Thoracic aorta (tissue), 2 donors: Measurements from ENCODE around the gene SOX4. TPM values are rescaled to one million over a fixed set of nuclear protein-coding genes. Genes with fewer than 3 reads are reported as not detected.

Source experiments
- ATAC-seq: fragments of 150-250 bp; one replicate; pipeline ENCODE4 v1.8.0; 2017; ENCODE audit warnings: low read depth; ENCODE audit not compliant: insufficient number of reproducible peaks, low FRiP score
- DNase-seq: peaks from one replicate; pipeline ENCODE4 v3.0.0-alpha.2; 2020; ENCODE audit warnings: low spot score
- H3K27ac ChIP-seq, 2 donors: fragments of 200-600 bp; sonication (generic); 1 replicate in 1 of 2; 2 replicates in 1 of 2; pipeline ENCODE4 v1.5.1; 2016; ENCODE audit warnings: mild to moderate bottlenecking in 2 of 2, moderate library complexity in 2 of 2
- H3K27me3 ChIP-seq: fragments of 200-600 bp; sonication (generic); replicated peaks from 2 replicates; pipeline ENCODE4 v1.6.0; 2016; ENCODE audit warnings: mild to moderate bottlenecking; ENCODE audit not compliant: insufficient read depth
- H3K36me3 ChIP-seq: fragments of 200-600 bp; sonication (generic); one replicate; pipeline ENCODE4 v1.5.1; 2016
- H3K4me1 ChIP-seq, 2 donors: fragments of 200-600 bp; sonication (generic); 1 replicate in 1 of 2; 2 replicates in 1 of 2; pipeline versions ENCODE4 v1.5.1 to v1.6.0; 2016; ENCODE audit warnings: low read depth in 2 of 2, mild to moderate bottlenecking in 1 of 2; ENCODE audit not compliant: control insufficient read depth in 1 of 2
- H3K4me3 ChIP-seq: fragments of 200-600 bp; sonication (generic); 2 replicates; pipeline ENCODE4 v1.5.1; 2016; ENCODE audit warnings: mild to moderate bottlenecking
- H3K9me3 ChIP-seq: fragments of 200-600 bp; sonication (generic); 2 replicates; pipeline ENCODE4 v1.5.1; 2016
- CTCF ChIP-seq: fragments of 200-600 bp; sonication (generic); IDR thresholded peaks from one replicate; pipeline ENCODE4 v1.5.1; 2019; ENCODE audit warnings: antibody characterized with exemption
- total RNA-seq, 2 donors: library from RNA; depleted of rRNA; stranded (reverse); fragments of >200 nt; gene quantifications; one replicate each; pipeline versions ENCODE4 v1.1.0 to v1.2.3, GENCODE V29; 2016

Gene SOX4
- total RNA-seq, 2 donors from 2014 or later = 5.6 to 22.1 TPM

- Histone ChIP-seq H3K27ac (peak overlapping the region; percentile 92 to 95), H3K9me3 (no peaks in the 10 kb centered on the region), H3K4me1 (peaks cover 5 to 24% of the 10 kb centered on the region in 2 donors), H3K4me3 (peak overlapping the region; percentile 95), H3K27me3 (no peaks in the 10 kb centered on the region), H3K36me3 (no peaks in the 10 kb centered on the region)
- no peak for TF ChIP-seq CTCF
- ATAC-seq = no peak
- DNase-seq = no peak
Observed at GRCh38 chr6:21593927-21594415, 420 bp downstream of the SOX4 start.

GRCh38 chr6:21594416-21595281 lies 1.1 kb downstream of the SOX4 start:
- H3K27me3 ChIP-seq = no peaks in the 10 kb centered on the region
- peak overlapping the region; percentile 92 to 95 for H3K27ac ChIP-seq
- H3K4me3 ChIP-seq = peak overlapping the region; percentile 95
- DNase-seq = peak; percentile 9
- no peak for TF ChIP-seq CTCF
- no peaks in the 10 kb centered on the region for H3K9me3 ChIP-seq
- H3K4me1 ChIP-seq = peaks cover 5 to 24% of the 10 kb centered on the region in 2 donors
- H3K36me3 ChIP-seq = no peaks in the 10 kb centered on the region
- no peak for ATAC-seq

- Histone ChIP-seq H3K4me1 (peaks cover 5 to 24% of the 10 kb centered on the region in 2 donors), H3K27me3 (no peaks in the 10 kb centered on the region), H3K36me3 (no peaks in the 10 kb centered on the region), H3K27ac (peak overlapping the region; percentile 92 to 95), H3K4me3 (peak overlapping the region; percentile 95), H3K9me3 (no peaks in the 10 kb centered on the region)
- DNase-seq (no peak), ATAC-seq (no peak)
- peak; percentile 33 for TF ChIP-seq CTCF
Observed at GRCh38 chr6:21595285-21596144, 2.0 kb downstream of the SOX4 start.

- DNase-seq = peak; percentile 7
- H3K27ac ChIP-seq = peak overlapping the region; percentile 92 to 95
- ATAC-seq = no peak
- H3K36me3 ChIP-seq = no peaks in the 10 kb centered on the region
- H3K27me3 ChIP-seq = no peaks in the 10 kb centered on the region
- peak overlapping the region; percentile 95 for H3K4me3 ChIP-seq
- H3K4me1 ChIP-seq = peaks cover 5 to 24% of the 10 kb centered on the region in 2 donors
- H3K9me3 ChIP-seq = no peaks in the 10 kb centered on the region
- no peak for TF ChIP-seq CTCF
Observed at GRCh38 chr6:21596145-21596948, 2.8 kb downstream of the SOX4 start.
